Tibial nerve (tissue), 4 donors: ENCODE data around the gene FBXO8. TPM values are rescaled to one million over a fixed set of nuclear protein-coding genes. Genes with fewer than 3 reads are reported as not detected.

Source experiments
- DNase-seq, 2 donors: peaks; one replicate each; pipeline ENCODE4 v3.0.0-alpha.2; 2019; ENCODE audit warnings: low spot score in 2 of 2
- H3K27ac ChIP-seq, 4 donors: fragments of 200-600 bp; sonication (generic) in 3 of 4; one replicate each; pipeline ENCODE4 v1.5.1; 2017 to 2019; ENCODE audit warnings: mild to moderate bottlenecking in 1 of 4
- H3K27me3 ChIP-seq, 2 donors: fragments of 200-600 bp; sonication (generic) in 1 of 2; one replicate each; pipeline versions ENCODE4 v1.5.1 to v1.6.0; 2017 to 2019
- H3K36me3 ChIP-seq, 3 donors: fragments of 200-600 bp; sonication (generic); one replicate each; pipeline ENCODE4 v1.5.1; 2018 to 2019
- H3K4me1 ChIP-seq, 4 donors: fragments of 200-600 bp; sonication (generic) in 3 of 4; one replicate each; pipeline ENCODE4 v1.5.1; 2017 to 2019
- H3K4me3 ChIP-seq, 4 donors: fragments of 200-600 bp; sonication (generic) in 3 of 4; one replicate each; pipeline ENCODE4 v1.5.1; 2017 to 2019; ENCODE audit warnings: mild to moderate bottlenecking in 1 of 4, moderate library complexity in 1 of 4
- H3K9me3 ChIP-seq, 4 donors: fragments of 200-600 bp; sonication (generic) in 3 of 4; one replicate each; pipeline ENCODE4 v1.5.1; 2017 to 2019
- CTCF ChIP-seq, 5 experiments: fragments of 200-600 bp in 3 of 5; fragments of 450-650 bp in 2 of 5; sonication (generic) in 3 of 5; IDR thresholded peaks; one replicate each; pipeline ENCODE4 v1.5.1; 2016 to 2019; ENCODE audit warnings: antibody characterized with exemption in 5 of 5, mild to moderate bottlenecking in 3 of 5, moderate library complexity in 2 of 5
- EP300 ChIP-seq, 2 donors: sonication (generic); formaldehyde crosslinking; IDR thresholded peaks; one replicate each; pipeline ENCODE4 v1.6.1; 2017; ENCODE audit warnings: antibody characterized with exemption in 2 of 2, mild to moderate bottlenecking in 1 of 2
- POLR2A ChIP-seq, 2 donors: fragments of 450-650 bp; IDR thresholded peaks; one replicate each; pipeline ENCODE4 v1.6.1; 2017; ENCODE audit warnings: antibody characterized with exemption in 2 of 2, mild to moderate bottlenecking in 2 of 2, moderate library complexity in 2 of 2
- WGBS, 2 donors: methylation state at CpG; one replicate each; pipeline ENCODE4 v1.1.5; 2018; 5-methylcytosine and 5-hydroxymethylcytosine counted together
- total RNA-seq, 4 donors: library from RNA; depleted of rRNA; stranded (reverse); fragments of >200 nt; gene quantifications; one replicate each; pipeline ENCODE4 v1.1.0, GENCODE V29; 2016

FBXO8 gene
- total RNA-seq, 4 donors from 2014 or later = 25.3 to 34.3 (median 30.3) TPM

GRCh38 chr4:174320494-174321199 lies 37.2 kb upstream of the FBXO8 start:
- Histone ChIP-seq H3K27ac (no peak overlapping the region), H3K4me3 (no peak overlapping the region), H3K27me3 (no peaks in the 10 kb centered on the region), H3K36me3 (peaks cover 0 to 18% (median 0%) of the 10 kb centered on the region in 3 donors), H3K4me1 (no peaks in the 10 kb centered on the region), H3K9me3 (no peaks in the 10 kb centered on the region)
- TF ChIP-seq CTCF (IDR thresholded peaks at IDR 0.05) (no peak), POLR2A (IDR thresholded peaks at IDR 0.05) (no peak), EP300 (IDR thresholded peaks at IDR 0.05) (no peak)
- no peak for DNase-seq
- 81 to 90% methylated on average over 5 of the region's 5 CpGs for WGBS, 2 donors

GRCh38 chr4:174318829-174319764 lies 35.6 kb upstream of the FBXO8 start:
- TF ChIP-seq CTCF (IDR thresholded peaks at IDR 0.05) = peak in 4 of 5 experiments; percentile 39 to 66 (median 54)
- no peak for TF ChIP-seq POLR2A (IDR thresholded peaks at IDR 0.05)
- Histone ChIP-seq H3K27ac (no peak overlapping the region), H3K9me3 (no peaks in the 10 kb centered on the region), H3K27me3 (no peaks in the 10 kb centered on the region), H3K36me3 (peaks cover 0 to 22% (median 0%) of the 10 kb centered on the region in 3 donors), H3K4me3 (no peak overlapping the region), H3K4me1 (no peaks in the 10 kb centered on the region)
- 72% methylated on average over 8 of the region's 8 CpGs for WGBS, 2 donors
- DNase-seq = no peak

DNA sequence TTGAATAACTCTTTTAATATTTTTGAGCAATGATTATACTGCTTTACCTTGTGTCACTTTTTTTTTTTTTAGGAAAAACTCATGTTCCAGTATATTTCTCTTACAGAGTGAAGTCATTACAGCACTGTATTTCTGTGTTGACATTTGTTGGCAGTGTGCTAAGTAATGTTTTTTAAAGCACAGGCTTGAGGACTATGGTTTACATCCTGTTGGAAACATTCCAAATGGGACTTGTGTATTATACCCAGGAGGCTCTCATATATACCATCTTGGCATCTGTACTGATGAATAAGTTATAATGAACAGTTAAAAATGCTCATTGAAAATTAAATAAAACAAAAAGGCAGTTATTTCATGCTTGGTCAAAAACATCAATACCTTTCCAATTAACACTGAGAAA lies 34.1 kb upstream of the FBXO8 start:
- no peaks in the 10 kb centered on the region for H3K4me1 ChIP-seq
- H3K27ac ChIP-seq = no peak overlapping the region
- no peaks in the 10 kb centered on the region for H3K9me3 ChIP-seq
- no peak for TF ChIP-seq EP300 (IDR thresholded peaks at IDR 0.05)
- H3K4me3 ChIP-seq = no peak overlapping the region
- H3K27me3 ChIP-seq = no peaks in the 10 kb centered on the region
- peaks cover 0 to 31% (median 0%) of the 10 kb centered on the region in 3 donors for H3K36me3 ChIP-seq
- no peak for DNase-seq

- TF ChIP-seq EP300 (IDR thresholded peaks at IDR 0.05) (no peak), POLR2A (IDR thresholded peaks at IDR 0.05) (no peak), CTCF (IDR thresholded peaks at IDR 0.05) (no peak)
- no peaks in the 10 kb centered on the region for H3K4me1 ChIP-seq
- WGBS, 2 donors = 49 to 93% methylated on average over 2 of the region's 2 CpGs
- H3K27ac ChIP-seq = no peak overlapping the region
- H3K9me3 ChIP-seq = no peaks in the 10 kb centered on the region
- H3K36me3 ChIP-seq = peaks cover 0 to 35% (median 0%) of the 10 kb centered on the region in 3 donors
- no peak overlapping the region for H3K4me3 ChIP-seq
- H3K27me3 ChIP-seq = no peaks in the 10 kb centered on the region
- DNase-seq = no peak
Measured at GRCh38 chr4:174316954-174317353, 33.5 kb upstream of the FBXO8 start.

- Histone ChIP-seq H3K9me3 (no peaks in the 10 kb centered on the region), H3K36me3 (peaks cover 0 to 39% (median 0%) of the 10 kb centered on the region in 3 donors), H3K4me3 (no peak overlapping the region), H3K27ac (no peak overlapping the region), H3K4me1 (no peaks in the 10 kb centered on the region), H3K27me3 (no peaks in the 10 kb centered on the region)
- TF ChIP-seq CTCF (IDR thresholded peaks at IDR 0.05) (no peak), EP300 (IDR thresholded peaks at IDR 0.05) (no peak), POLR2A (IDR thresholded peaks at IDR 0.05) (no peak)
- no peak for DNase-seq
- WGBS, 2 donors = 78 to 81% methylated on average over 1 of the region's 1 CpG
Measured at GRCh38 chr4:174316546-174316945, 33.1 kb upstream of the FBXO8 start.
